Measurements from ENCODE around the gene EIF3I. TPM values are rescaled to one million over a fixed set of nuclear protein-coding genes. Genes with fewer than 3 reads are reported as not detected.
A peak's percentile ranks its signal among the peaks of the same experiment; 100 is the strongest.

The EIF3I gene
- total RNA-seq, 6 donors from 2014 or later = 62.9 to 173 (median 109) TPM

DNA sequence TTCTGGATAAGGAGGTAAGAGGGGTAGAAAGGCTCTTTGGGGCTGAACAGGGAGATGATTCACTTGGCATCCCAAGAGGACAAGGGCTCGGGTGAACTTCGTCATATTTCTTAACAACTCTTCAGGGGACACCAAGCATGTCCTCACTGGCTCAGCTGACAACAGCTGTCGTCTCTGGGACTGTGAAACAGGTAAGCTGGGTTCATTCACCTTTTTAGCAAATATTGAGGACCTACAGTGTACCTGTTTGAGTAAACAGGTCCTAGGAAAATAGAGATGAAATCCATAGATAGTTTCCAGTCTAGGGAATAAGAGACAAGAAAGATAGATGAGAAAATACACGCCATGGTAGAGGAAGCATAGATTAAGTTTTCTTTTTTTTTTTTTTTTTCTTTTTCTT lies 2.1 kb downstream of the EIF3I start:
- WGBS, 2 donors = 92 to 94% methylated on average over 4 of the region's 4 CpGs
- Histone ChIP-seq H3K36me3 (peaks cover 18 to 62% (median 53%) of the 10 kb centered on the region in 4 donors), H3K9me3 (no peaks in the 10 kb centered on the region), H3K27me3 (no peaks in the 10 kb centered on the region), H3K4me1 (peaks cover 19 to 33% (median 29%) of the 10 kb centered on the region in 4 donors), H3K4me3 (no peak overlapping the region), H3K27ac (peak overlapping the region in 2 of 4 donors; percentile 91 to 94)
- TF ChIP-seq POLR2A (IDR thresholded peaks at IDR 0.05) (no peak), EP300 (IDR thresholded peaks at IDR 0.05) (no peak)
- ATAC-seq (ENCODE audit: low FRiP score in 2 of 2) = no peak
- DNase-seq = no peak

DNA sequence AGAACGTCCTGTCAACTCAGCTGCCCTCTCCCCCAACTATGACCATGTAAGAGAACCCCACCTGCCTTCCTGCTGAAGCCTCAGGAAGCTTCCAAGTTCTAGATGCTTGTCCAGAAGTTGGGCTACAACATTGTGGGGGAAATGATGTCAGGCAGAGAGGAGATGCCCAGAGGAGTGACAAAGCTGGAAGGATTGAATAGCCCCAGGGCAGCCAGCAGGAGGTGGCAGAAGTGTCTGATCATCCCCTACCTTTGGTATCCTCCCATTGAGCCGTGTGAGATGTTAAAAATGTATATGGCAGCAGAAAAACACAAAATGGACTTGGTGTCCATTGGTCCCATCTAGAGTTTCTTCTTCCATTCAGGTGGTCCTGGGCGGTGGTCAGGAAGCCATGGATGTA lies 6.6 kb downstream of the EIF3I start:
- Histone ChIP-seq H3K27ac (no peak overlapping the region), H3K4me3 (no peak overlapping the region), H3K9me3 (no peaks in the 10 kb centered on the region), H3K36me3 (peaks cover 25 to 99% (median 85%) of the 10 kb centered on the region in 4 donors), H3K4me1 (peaks cover 1 to 5% (median 3%) of the 10 kb centered on the region in 4 donors), H3K27me3 (no peaks in the 10 kb centered on the region)
- TF ChIP-seq POLR2AphosphoS5 (IDR thresholded peaks at IDR 0.05) = no peak
- TF ChIP-seq POLR2A (IDR thresholded peaks at IDR 0.05) = no peak
- TF ChIP-seq, protein P1, sequence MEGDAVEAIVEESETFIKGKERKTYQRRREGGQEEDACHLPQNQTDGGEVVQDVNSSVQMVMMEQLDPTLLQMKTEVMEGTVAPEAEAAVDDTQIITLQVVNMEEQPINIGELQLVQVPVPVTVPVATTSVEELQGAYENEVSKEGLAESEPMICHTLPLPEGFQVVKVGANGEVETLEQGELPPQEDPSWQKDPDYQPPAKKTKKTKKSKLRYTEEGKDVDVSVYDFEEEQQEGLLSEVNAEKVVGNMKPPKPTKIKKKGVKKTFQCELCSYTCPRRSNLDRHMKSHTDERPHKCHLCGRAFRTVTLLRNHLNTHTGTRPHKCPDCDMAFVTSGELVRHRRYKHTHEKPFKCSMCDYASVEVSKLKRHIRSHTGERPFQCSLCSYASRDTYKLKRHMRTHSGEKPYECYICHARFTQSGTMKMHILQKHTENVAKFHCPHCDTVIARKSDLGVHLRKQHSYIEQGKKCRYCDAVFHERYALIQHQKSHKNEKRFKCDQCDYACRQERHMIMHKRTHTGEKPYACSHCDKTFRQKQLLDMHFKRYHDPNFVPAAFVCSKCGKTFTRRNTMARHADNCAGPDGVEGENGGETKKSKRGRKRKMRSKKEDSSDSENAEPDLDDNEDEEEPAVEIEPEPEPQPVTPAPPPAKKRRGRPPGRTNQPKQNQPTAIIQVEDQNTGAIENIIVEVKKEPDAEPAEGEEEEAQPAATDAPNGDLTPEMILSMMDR (IDR thresholded peaks at IDR 0.05) = no peak
- no peak for TF ChIP-seq EP300 (IDR thresholded peaks at IDR 0.05)
- DNase-seq (no peak), ATAC-seq (ENCODE audit: low FRiP score in 2 of 2) (no peak)
- 72 to 84% methylated on average over 3 of the region's 3 CpGs for WGBS, 2 donors

DNA sequence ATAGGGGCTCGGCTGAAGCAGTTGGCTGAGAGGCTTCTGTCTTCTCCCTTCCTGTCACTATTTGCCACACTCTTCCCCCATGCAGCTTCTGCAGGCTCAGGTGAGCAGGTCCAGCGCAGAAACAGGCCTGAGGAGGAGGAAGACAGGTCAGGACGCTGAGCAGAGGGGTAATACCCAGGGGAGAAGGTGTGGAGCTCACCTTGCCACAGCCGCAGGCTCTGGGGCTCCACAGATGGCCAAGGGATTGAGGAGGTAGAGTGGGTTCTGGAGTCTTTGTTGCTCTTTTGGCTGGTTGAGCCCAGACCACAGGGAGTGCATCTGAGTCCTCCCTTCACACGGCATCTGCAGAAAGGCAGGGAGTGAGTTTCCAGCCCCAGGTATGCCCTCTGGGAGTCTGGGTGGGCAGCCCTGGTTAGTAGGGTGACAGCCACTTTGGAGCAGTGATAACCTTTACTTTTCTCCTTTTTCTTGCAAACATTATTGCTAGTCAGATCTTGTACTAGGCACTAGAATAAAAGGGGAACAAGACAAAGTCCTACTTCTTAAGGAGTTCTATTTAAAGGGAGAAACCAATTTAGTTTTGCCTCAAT lies 9.7 kb downstream of the EIF3I start:
- Histone ChIP-seq H3K4me3 (no peak overlapping the region), H3K4me1 (no peaks in the 10 kb centered on the region), H3K36me3 (peaks cover 16 to 81% (median 59%) of the 10 kb centered on the region in 4 donors), H3K9me3 (no peaks in the 10 kb centered on the region), H3K27me3 (no peaks in the 10 kb centered on the region), H3K27ac (no peak overlapping the region)
- no peak for ATAC-seq (ENCODE audit: low FRiP score in 2 of 2)
- TF ChIP-seq EP300 (IDR thresholded peaks at IDR 0.05) (no peak), POLR2AphosphoS5 (IDR thresholded peaks at IDR 0.05) (no peak)
- DNase-seq = no peak
- 82 to 88% methylated on average over 4 to 5 of the region's 5 CpGs for WGBS, 2 donors

DNA sequence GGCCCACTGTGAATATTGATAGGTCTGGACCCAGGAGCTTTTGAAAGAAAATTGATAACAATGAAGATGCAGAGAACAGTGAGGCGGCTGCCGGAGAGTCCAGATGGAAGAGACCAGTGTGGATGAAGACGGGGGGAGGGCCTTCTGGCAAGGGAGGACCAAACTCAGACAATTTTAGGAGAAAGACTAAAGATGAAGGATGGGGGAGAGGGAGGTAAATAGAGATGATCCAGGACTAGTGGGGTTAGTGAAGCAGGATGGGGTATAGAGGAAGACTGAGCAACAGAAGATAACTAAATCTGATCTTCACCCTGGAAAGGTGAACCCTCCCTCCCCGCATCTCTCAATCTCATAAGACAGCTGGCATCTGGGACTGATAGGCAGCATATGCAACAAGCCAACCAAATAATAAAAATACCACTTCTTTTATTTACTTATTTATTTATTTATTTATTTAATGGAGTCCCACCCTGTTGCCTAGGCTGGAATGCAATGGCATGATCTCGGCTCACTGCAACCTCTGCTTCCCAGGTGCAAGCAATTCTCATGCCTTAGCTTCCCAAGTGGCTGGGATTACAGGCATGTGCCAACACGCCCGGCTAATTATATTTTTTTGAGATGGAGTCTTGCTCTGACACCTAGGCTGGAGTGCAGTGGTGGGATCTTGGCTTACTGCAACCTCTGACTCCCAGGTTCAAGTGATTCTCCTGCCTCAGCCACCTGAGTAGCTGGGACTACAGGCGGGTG lies 10.5 kb downstream of the EIF3I start:
- Histone ChIP-seq H3K27me3 (no peaks in the 10 kb centered on the region), H3K27ac (no peak overlapping the region), H3K9me3 (no peaks in the 10 kb centered on the region), H3K4me1 (no peaks in the 10 kb centered on the region), H3K36me3 (peaks cover 16 to 73% (median 52%) of the 10 kb centered on the region in 4 donors), H3K4me3 (no peak overlapping the region)
- DNase-seq (no peak), ATAC-seq (ENCODE audit: low FRiP score in 2 of 2) (no peak)
- TF ChIP-seq, protein P1 (IDR thresholded peaks at IDR 0.05) = no peak
- TF ChIP-seq POLR2AphosphoS5 (IDR thresholded peaks at IDR 0.05) (no peak), EP300 (IDR thresholded peaks at IDR 0.05) (no peak), POLR2A (IDR thresholded peaks at IDR 0.05) (no peak)
- 85 to 94% methylated on average over 8 of the region's 8 CpGs for WGBS, 2 donors

DNA sequence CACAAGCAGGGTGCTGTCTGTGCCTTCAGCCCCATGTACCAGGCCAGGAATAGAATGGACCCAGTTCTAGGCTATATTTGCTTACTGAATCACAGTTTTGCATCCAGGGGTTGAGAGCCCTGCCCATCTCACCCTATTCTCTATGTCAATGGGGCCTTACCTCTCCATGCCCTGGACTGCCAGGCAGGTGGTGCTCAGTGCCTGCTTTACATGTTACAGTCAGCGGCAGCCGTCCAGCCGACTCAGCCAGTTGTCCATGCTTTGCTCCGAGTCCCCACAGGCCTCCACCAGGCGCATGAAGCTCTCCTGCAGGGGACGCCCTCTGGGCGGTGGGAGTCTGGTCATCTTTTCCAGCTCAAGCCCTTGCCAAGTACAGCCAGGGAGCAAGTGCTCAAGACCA lies 12.6 kb downstream of the EIF3I start:
- Histone ChIP-seq H3K4me1 (peaks cover 2 to 5% (median 2%) of the 10 kb centered on the region in 4 donors), H3K36me3 (peaks cover 3 to 53% (median 32%) of the 10 kb centered on the region in 4 donors)

DNA sequence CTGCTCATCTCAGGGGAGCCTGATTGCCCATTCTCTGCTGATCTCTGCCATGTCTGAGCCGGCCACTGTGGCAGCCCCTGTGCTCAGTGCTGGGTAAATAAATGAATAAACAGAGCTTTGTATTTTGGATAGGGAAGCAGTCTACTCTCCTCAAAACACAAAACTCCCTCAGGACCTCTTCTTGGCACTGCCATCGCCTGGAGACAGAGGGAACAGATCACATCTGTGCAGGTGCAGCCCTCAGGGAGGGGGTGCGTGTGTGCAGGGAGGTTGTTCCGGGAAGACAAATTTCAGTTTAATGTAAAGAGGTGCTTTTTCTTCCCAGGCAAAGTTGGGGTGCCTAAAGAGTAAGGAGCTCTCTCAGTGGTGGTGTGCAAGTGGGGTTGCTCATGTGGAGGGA lies 17.1 kb downstream of the EIF3I start:
- Histone ChIP-seq H3K27me3 (no peaks in the 10 kb centered on the region), H3K4me1 (peaks cover 18 to 37% (median 31%) of the 10 kb centered on the region in 4 donors), H3K4me3 (no peak overlapping the region), H3K36me3 (peaks cover 0 to 7% (median 3%) of the 10 kb centered on the region in 4 donors), H3K9me3 (no peaks in the 10 kb centered on the region), H3K27ac (peak overlapping the region in 2 of 4 donors; percentile 89 to 94)
- no peak for TF ChIP-seq EP300 (IDR thresholded peaks at IDR 0.05)
- TF ChIP-seq POLR2A (IDR thresholded peaks at IDR 0.05) = no peak
- no peak for TF ChIP-seq POLR2AphosphoS5 (IDR thresholded peaks at IDR 0.05)
- TF ChIP-seq, protein P1 (IDR thresholded peaks at IDR 0.05) = no peak
- DNase-seq (no peak), ATAC-seq (ENCODE audit: low FRiP score in 2 of 2) (no peak)
- 61 to 66% methylated on average over 4 of the region's 4 CpGs for WGBS, 2 donors

More for the DNA sequence above, 12.6 kb downstream of the EIF3I start:
- Histone ChIP-seq H3K27me3 (no peaks in the 10 kb centered on the region), H3K9me3 (no peaks in the 10 kb centered on the region), H3K4me3 (no peak overlapping the region), H3K27ac (no peak overlapping the region)
- no peak for DNase-seq
- peak in 1 of 2 donors; percentile 20 for ATAC-seq (ENCODE audit: low FRiP score in 2 of 2)
- TF ChIP-seq POLR2AphosphoS5 (IDR thresholded peaks at IDR 0.05) = no peak
- no peak for TF ChIP-seq POLR2A (IDR thresholded peaks at IDR 0.05)
- WGBS, 2 donors = 92 to 100% methylated on average over 2 to 7 of the region's 7 CpGs

Measured in upper lobe of left lung (tissue), 6 donors.